K562 (cell line): ENCODE measurements around the gene CNRIP1. TPM values are rescaled to one million over a fixed set of nuclear protein-coding genes. Genes with fewer than 3 reads are reported as not detected.

Experiments
- ETS2 ChIP-seq: IDR thresholded peaks from 2 replicates; pipeline ENCODE4 v1.6.1; 2016; ENCODE audit warnings: borderline replicate concordance, missing genetic modification characterization, mild to moderate bottlenecking, moderate library complexity, missing compliant biosample characterization; ENCODE audit not compliant: poor library complexity, severe bottlenecking
- JUND ChIP-seq, 2 experiments: IDR thresholded peaks; 2 replicates in 1 of 2; 3 replicates in 1 of 2; pipeline ENCODE4 v1.6.1; 2011; ENCODE audit warnings: borderline replicate concordance in 2 of 2, low read depth in 2 of 2, low read length in 2 of 2, improper control_type of control experiment in 1 of 2, missing biosample characterization in 1 of 2, missing genetic modification characterization in 1 of 2, missing genetic modification reagents in 1 of 2
- MGA ChIP-seq: fragments of 450-650 bp; IDR thresholded peaks from 2 replicates; pipeline ENCODE4 v1.6.1; 2016; ENCODE audit warnings: mild to moderate bottlenecking, moderate library complexity
- PTTG1 ChIP-seq: fragments of 450-650 bp; IDR thresholded peaks from 2 replicates; pipeline ENCODE4 v1.6.1; 2016; ENCODE audit warnings: low read depth, mild to moderate bottlenecking, missing genetic modification characterization, missing compliant biosample characterization
- RB1 ChIP-seq: fragments of 450-650 bp; IDR thresholded peaks from 2 replicates; pipeline ENCODE4 v1.6.1; 2017; ENCODE audit warnings: low read depth, mild to moderate bottlenecking
- RBM14 ChIP-seq: fragments of 200-400 bp; formaldehyde crosslinking; IDR thresholded peaks from 2 replicates; pipeline ENCODE4 v1.6.1; 2018; ENCODE audit warnings: low read depth, mild to moderate bottlenecking, low read length, moderate library complexity, borderline replicate concordance; ENCODE audit not compliant: insufficient read depth
- ZNF140 ChIP-seq: fragments of 250-450 bp; sonication (Bioruptor Pico); IDR thresholded peaks from 2 replicates; pipeline ENCODE4 v1.8.0; 2021; ENCODE audit warnings: moderate library complexity, mild to moderate bottlenecking, inconsistent platforms
- polyA plus RNA-seq, 8 experiments: library from polyadenylated mRNA; depleted of rRNA in 4 of 8; stranded (reverse) in 5 of 8; unstranded in 3 of 8; fragments of >200 nt; fragmentation: Nextera tagmentation in 2 of 8; fragmentation: Illumina TruSeq in 1 of 8; extraction: Ambion mirVana in 2 of 8; extraction: Trizol in 1 of 8; gene quantifications; 2 replicates each; pipeline versions ENCODE4 v1.2.1 to v1.2.3, GENCODE V29; 2011 to 2014; ENCODE audit warnings: inconsistent platforms in 1 of 8, missing spikeins in 1 of 8
- total RNA-seq, 7 experiments: library from RNA; depleted of rRNA in 6 of 7; stranded (reverse); fragments of >200 nt in 6 of 7; fragmentation: Illumina TruSeq in 2 of 7; extraction: Trizol in 2 of 7; gene quantifications; 2 replicates each; pipeline versions ENCODE4 v1.2.1 to v1.2.3, GENCODE V29; 2011 to 2021; ENCODE audit warnings: low replicate concordance in 1 of 7
- TF ChIP-seq, protein P1 (sequence below): fragments of 250-450 bp; sonication (Bioruptor Pico); IDR thresholded peaks from 2 replicates; pipeline ENCODE4 v1.8.0; 2022; ENCODE audit warnings: moderate library complexity, mild to moderate bottlenecking, inconsistent platforms
- TF ChIP-seq, protein P2 (sequence below): fragments of 450-650 bp; IDR thresholded peaks from 2 replicates; pipeline ENCODE4 v1.7.1; 2018; ENCODE audit warnings: mild to moderate bottlenecking, low read depth; ENCODE audit not compliant: partially characterized antibody
- TF ChIP-seq, protein P3 (sequence below): fragments of 450-650 bp; formaldehyde crosslinking; IDR thresholded peaks from 2 replicates; pipeline ENCODE4 v1.4.0; 2020; ENCODE audit warnings: mild to moderate bottlenecking, moderate library complexity

The CNRIP1 gene
- total and polyA plus RNA-seq, 9 of the 15 experiments (the other 6 are each of a cell fraction or from before 2014, with no cell fraction given): 0.59 to 2.1 (median 1.5) TPM

- TF ChIP-seq, protein P1, sequence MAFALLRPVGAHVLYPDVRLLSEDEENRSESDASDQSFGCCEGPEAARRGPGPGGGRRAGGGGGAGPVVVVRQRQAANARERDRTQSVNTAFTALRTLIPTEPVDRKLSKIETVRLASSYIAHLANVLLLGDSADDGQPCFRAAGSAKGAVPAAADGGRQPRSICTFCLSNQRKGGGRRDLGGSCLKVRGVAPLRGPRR (CRISPR knock-in tag): no peak
- TF ChIP-seq MGA (no peak), ZNF140 (CRISPR knock-in tag) (no peak), RBM14 (no peak), RB1 (no peak), JUND (IDR thresholded peaks at IDR 0.05; ENCODE audit: borderline replicate concordance, low read depth, low read length) (no peak), JUND (tag; IDR thresholded peaks at IDR 0.05; ENCODE audit: borderline replicate concordance, low read depth, low read length) (no peak), ETS2 (no peak), PTTG1 (tag) (no peak)
- TF ChIP-seq, protein P2, sequence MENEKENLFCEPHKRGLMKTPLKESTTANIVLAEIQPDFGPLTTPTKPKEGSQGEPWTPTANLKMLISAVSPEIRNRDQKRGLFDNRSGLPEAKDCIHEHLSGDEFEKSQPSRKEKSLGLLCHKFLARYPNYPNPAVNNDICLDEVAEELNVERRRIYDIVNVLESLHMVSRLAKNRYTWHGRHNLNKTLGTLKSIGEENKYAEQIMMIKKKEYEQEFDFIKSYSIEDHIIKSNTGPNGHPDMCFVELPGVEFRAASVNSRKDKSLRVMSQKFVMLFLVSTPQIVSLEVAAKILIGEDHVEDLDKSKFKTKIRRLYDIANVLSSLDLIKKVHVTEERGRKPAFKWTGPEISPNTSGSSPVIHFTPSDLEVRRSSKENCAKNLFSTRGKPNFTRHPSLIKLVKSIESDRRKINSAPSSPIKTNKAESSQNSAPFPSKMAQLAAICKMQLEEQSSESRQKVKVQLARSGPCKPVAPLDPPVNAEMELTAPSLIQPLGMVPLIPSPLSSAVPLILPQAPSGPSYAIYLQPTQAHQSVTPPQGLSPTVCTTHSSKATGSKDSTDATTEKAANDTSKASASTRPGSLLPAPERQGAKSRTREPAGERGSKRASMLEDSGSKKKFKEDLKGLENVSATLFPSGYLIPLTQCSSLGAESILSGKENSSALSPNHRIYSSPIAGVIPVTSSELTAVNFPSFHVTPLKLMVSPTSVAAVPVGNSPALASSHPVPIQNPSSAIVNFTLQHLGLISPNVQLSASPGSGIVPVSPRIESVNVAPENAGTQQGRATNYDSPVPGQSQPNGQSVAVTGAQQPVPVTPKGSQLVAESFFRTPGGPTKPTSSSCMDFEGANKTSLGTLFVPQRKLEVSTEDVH: no peak
- TF ChIP-seq, protein P3, sequence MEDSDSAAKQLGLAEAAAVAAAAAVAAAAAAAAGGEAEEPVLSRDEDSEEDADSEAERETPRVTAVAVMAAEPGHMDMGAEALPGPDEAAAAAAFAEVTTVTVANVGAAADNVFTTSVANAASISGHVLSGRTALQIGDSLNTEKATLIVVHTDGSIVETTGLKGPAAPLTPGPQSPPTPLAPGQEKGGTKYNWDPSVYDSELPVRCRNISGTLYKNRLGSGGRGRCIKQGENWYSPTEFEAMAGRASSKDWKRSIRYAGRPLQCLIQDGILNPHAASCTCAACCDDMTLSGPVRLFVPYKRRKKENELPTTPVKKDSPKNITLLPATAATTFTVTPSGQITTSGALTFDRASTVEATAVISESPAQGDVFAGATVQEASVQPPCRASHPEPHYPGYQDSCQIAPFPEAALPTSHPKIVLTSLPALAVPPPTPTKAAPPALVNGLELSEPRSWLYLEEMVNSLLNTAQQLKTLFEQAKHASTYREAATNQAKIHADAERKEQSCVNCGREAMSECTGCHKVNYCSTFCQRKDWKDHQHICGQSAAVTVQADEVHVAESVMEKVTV: no peak
Observed at GRCh38 chr2:68248361-68248760, 71.4 kb downstream of the CNRIP1 start (continued).
